Gastroesophageal sphincter (tissue), 4 donors: ENCODE data around the gene SENP8. TPM values are rescaled to one million over a fixed set of nuclear protein-coding genes. Genes with fewer than 3 reads are reported as not detected.
"Not testable (repeated sequence)": the region's sequence is repeated elsewhere in the genome, so short reads cannot be mapped to it uniquely, and the experiment has no call there.

Experiments
- ATAC-seq: fragments of 150-250 bp; one replicate; pipeline ENCODE4 v1.9.1; 2016; ENCODE audit warnings: mild to moderate bottlenecking, moderate library complexity
- H3K27ac ChIP-seq, 4 donors: fragments of 200-600 bp; sonication (generic) in 3 of 4; 1 replicate in 3 of 4; 2 replicates in 1 of 4; pipeline ENCODE4 v1.5.1; 2016 to 2019
- H3K27me3 ChIP-seq: fragments of 200-600 bp; sonication (generic); one replicate; pipeline ENCODE4 v1.5.1; 2019
- H3K36me3 ChIP-seq, 2 donors: fragments of 200-600 bp; sonication (generic); one replicate each; pipeline ENCODE4 v1.5.1; 2019; ENCODE audit warnings: control low read depth in 1 of 2
- H3K4me1 ChIP-seq, 3 donors: fragments of 200-600 bp; sonication (generic); 1 replicate in 2 of 3; 2 replicates in 1 of 3; pipeline ENCODE4 v1.5.1; 2016 to 2019; ENCODE audit warnings: control low read depth in 2 of 3
- H3K4me3 ChIP-seq, 2 donors: fragments of 200-600 bp; sonication (generic); one replicate each; pipeline ENCODE4 v1.5.1; 2019; ENCODE audit warnings: mild to moderate bottlenecking in 1 of 2, moderate library complexity in 1 of 2
- H3K9me3 ChIP-seq, 3 donors: fragments of 200-600 bp; sonication (generic); one replicate each; pipeline ENCODE4 v1.5.1; 2017 to 2019; ENCODE audit warnings: control low read depth in 2 of 3
- CTCF ChIP-seq, 4 experiments: fragments of 200-600 bp in 2 of 4; fragments of 450-650 bp in 2 of 4; sonication (generic) in 1 of 4; IDR thresholded peaks; one replicate each; pipeline ENCODE4 v1.5.1; 2017 to 2019; ENCODE audit warnings: antibody characterized with exemption in 4 of 4, mild to moderate bottlenecking in 2 of 4, moderate library complexity in 2 of 4
- EP300 ChIP-seq: sonication (generic); formaldehyde crosslinking; IDR thresholded peaks from one replicate; pipeline ENCODE4 v1.6.1; 2017; ENCODE audit warnings: antibody characterized with exemption, mild to moderate bottlenecking
- POLR2A ChIP-seq, 2 donors: fragments of 450-650 bp; IDR thresholded peaks; one replicate each; pipeline ENCODE4 v1.6.1; 2017; ENCODE audit warnings: antibody characterized with exemption in 2 of 2, mild to moderate bottlenecking in 2 of 2, moderate library complexity in 1 of 2
- POLR2AphosphoS5 ChIP-seq: sonication (generic); formaldehyde crosslinking; IDR thresholded peaks from one replicate; pipeline ENCODE4 v1.6.1; 2017; ENCODE audit warnings: antibody characterized with exemption
- WGBS, 2 donors: methylation state at CpG; one replicate each; pipeline ENCODE4 v1.1.5; 2018; ENCODE audit warnings: low coverage in 1 of 2; 5-methylcytosine and 5-hydroxymethylcytosine counted together
- total RNA-seq, 4 donors: library from RNA; depleted of rRNA; stranded (reverse); fragments of >200 nt; gene quantifications; one replicate each; pipeline ENCODE4 v1.1.0, GENCODE V29; 2016

SENP8 gene
- total RNA-seq, 4 donors from 2014 or later, result 0.92 to 2.8 (median 2.1) TPM

GRCh38 chr15:72169921-72170611, 51.9 kb downstream of the SENP8 start:
- Histone ChIP-seq H3K4me1 (no peaks in the 10 kb centered on the region), H3K4me3 (no peak overlapping the region), H3K27me3 (peaks cover 19% of the 10 kb centered on the region), H3K9me3 (no peaks in the 10 kb centered on the region), H3K36me3 (no peaks in the 10 kb centered on the region), H3K27ac (no peak overlapping the region)
- WGBS, 2 donors, result 91 to 100% methylated on average over 3 to 6 of the region's 16 CpGs
- TF ChIP-seq EP300 (no peak), CTCF (IDR thresholded peaks at IDR 0.05) (no peak), POLR2A (IDR thresholded peaks at IDR 0.05) (no peak), POLR2AphosphoS5 (no peak)
- no peak for ATAC-seq

GRCh38 chr15:72170691-72171090, 52.5 kb downstream of the SENP8 start:
- Histone ChIP-seq H3K4me1 (no peaks in the 10 kb centered on the region), H3K36me3 (no peaks in the 10 kb centered on the region), H3K27me3 (peaks cover 24% of the 10 kb centered on the region), H3K27ac (no peak overlapping the region), H3K4me3 (no peak overlapping the region), H3K9me3 (no peaks in the 10 kb centered on the region)
- TF ChIP-seq POLR2AphosphoS5 (no peak), POLR2A (IDR thresholded peaks at IDR 0.05) (no peak), CTCF (IDR thresholded peaks at IDR 0.05) (no peak), EP300 (no peak)
- 90 to 100% methylated on average over 1 to 4 of the region's 7 CpGs for WGBS, 2 donors
- no peak for ATAC-seq

GRCh38 chr15:72171978-72172377, 53.8 kb downstream of the SENP8 start:
- ATAC-seq, H3K9me3 ChIP-seq, H3K27ac ChIP-seq, H3K36me3 ChIP-seq, H3K4me1 ChIP-seq, H3K4me3 ChIP-seq: not testable (repeated sequence)
- peaks cover 24% of the 10 kb centered on the region for H3K27me3 ChIP-seq
- 85 to 93% methylated on average over 5 to 9 of the region's 10 CpGs for WGBS, 2 donors

- ATAC-seq, result no peak
- Histone ChIP-seq H3K4me1 (no peaks in the 10 kb centered on the region), H3K4me3 (no peak overlapping the region), H3K9me3 (no peaks in the 10 kb centered on the region), H3K27ac (no peak overlapping the region), H3K27me3 (peaks cover 18% of the 10 kb centered on the region), H3K36me3 (no peaks in the 10 kb centered on the region)
- 58 to 60% methylated on average over 1 to 2 of the region's 5 CpGs for WGBS, 2 donors
- TF ChIP-seq POLR2AphosphoS5, result no peak
- TF ChIP-seq CTCF (IDR thresholded peaks at IDR 0.05), result no peak
Measured at GRCh38 chr15:72172796-72173195, 54.6 kb downstream of the SENP8 start.

- no peaks in the 10 kb centered on the region for H3K9me3 ChIP-seq
- no peak for ATAC-seq
- no peak for TF ChIP-seq EP300
- no peak for TF ChIP-seq POLR2AphosphoS5
- TF ChIP-seq POLR2A (IDR thresholded peaks at IDR 0.05), result no peak
- no peak for TF ChIP-seq CTCF (IDR thresholded peaks at IDR 0.05)
- H3K4me1 ChIP-seq, result no peaks in the 10 kb centered on the region
- no peaks in the 10 kb centered on the region for H3K36me3 ChIP-seq
- no peak overlapping the region for H3K27ac ChIP-seq
- H3K27me3 ChIP-seq, result peaks cover 18% of the 10 kb centered on the region
- no peak overlapping the region for H3K4me3 ChIP-seq
- 76% methylated on average over 2 of the region's 6 CpGs; no CpG with 5 or more reads in 1 of the 2 donors for WGBS, 2 donors
Measured at GRCh38 chr15:72173401-72173800, 55.2 kb downstream of the SENP8 start.
